GM04504 (cell line): ENCODE results near the gene BANK1.
A peak's percentile ranks its signal among the peaks of the same experiment; 100 is the strongest.

Experiments
- DNase-seq: peaks from one replicate; pipeline ENCODE4 v3.0.0-alpha.2; 2012; ENCODE audit warnings: low read depth

The BANK1 gene

DNA sequence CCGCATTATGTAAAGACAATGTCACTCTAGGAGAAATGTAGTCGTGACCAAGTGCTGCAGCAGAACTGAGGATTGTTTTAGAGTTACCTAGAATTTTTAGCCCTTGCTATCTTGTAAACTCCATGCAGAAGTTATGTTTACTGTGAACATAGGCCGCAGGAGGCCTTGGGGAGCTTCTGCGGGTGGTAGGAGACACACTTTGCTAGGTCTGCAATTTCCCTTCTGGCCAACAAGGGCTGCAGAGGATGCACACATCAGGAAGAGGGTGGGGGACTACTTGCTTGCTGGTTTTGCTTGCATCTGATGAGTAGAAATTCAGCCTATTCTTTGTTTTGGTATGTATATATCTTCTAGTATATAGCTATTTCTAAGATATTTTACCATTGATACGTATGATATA lies 23.1 kb downstream of the BANK1 start:
- DNase-seq, result no peak

- DNase-seq, result peak; percentile 30
Measured at GRCh38 chr4:101818362-101818761, 27.8 kb downstream of the BANK1 start.

DNA sequence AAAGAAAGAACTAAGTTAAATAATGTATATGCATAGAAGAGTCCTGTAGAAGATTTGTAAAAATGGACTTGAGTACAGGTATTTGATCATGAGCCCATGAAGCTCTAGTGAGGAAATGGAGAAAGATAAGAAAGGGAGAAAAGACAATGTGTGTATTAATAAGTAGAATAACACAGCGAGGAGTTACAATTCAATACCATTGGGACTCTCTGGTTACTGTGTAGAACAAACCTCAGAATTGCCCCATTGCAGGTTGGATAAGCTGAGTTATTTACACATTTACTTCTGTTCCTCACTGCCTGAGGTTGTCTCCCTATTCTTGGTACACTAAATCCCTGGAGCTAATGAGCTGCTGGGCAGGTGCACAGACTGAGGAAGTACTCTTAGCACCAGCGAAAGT lies 33.3 kb downstream of the BANK1 start:
- DNase-seq, result no peak

DNA sequence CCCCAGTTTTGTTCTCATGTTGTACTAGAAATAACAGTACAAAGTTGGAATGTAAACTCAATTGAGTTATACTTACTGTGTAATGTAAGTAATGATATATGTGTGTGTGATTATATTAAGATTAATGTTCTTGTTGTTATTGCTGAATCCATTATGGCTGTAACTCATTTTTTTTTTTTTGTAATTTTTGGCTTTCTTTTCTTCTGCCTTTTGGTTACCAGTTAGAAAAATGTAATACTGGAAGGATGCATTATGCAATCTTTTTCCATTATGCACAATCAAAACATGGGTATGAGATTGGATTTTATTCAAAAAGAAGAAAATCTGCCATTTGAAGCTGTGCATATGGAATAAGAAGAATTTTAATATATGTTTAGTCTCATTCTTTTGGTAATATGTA lies 34.0 kb downstream of the BANK1 start:
- DNase-seq, result no peak

DNA sequence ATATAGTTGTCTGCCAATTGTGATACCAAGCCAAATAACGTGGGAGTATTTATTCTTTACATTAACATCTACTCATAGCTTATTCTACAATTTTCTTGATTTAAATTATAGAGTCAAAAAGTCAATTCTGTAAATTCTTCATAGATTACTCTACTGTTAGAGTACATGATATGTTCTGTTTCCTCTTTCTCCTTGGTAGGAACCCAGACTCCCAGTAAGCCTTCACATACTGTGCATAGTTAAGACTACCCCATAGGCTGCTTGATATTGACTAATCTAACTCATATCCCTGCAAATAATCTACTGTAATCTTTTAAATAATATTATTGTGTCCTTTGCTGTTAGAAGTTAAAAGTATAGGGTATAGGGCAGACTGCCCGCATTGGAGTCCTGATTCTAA lies 35.4 kb downstream of the BANK1 start:
- no peak for DNase-seq

DNA sequence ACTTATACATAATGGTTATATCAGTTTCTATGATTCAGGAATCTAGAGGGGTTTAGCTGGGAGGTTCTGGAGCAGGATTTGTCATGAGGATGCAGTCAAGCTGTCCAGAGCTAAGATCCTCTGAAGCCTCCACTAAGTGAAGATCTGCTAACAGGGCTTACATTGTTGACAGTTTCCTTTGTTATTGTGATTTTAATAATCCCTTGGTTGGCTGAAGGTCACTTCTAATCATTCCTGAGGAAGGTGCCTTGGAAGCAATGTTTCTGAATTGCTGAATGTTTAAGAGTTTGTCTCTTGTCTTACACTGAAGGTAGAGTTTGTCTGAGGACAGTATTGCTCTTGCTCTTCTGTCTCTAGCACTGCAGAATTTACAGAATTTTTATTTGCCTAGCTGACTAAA lies 41.3 kb downstream of the BANK1 start:
- no peak for DNase-seq

DNA sequence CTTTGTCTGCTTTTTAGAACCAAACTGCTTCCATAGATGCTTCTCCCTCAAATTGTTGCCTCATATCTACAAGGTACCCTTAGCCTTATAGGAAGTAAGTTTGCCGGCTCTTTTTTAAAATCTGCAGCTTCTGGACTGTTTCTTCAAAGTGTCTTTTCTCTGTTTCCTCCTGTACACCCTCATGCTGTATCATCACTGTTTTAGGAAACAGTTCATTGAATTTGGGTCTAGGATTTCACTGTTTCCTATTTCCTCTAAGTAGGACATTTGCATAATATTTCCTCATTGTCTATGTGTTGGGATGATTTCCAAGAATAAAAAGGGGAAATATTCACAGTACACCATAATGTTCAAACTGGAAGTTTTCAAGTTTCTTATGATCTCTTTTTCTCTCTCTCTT lies 43.0 kb downstream of the BANK1 start:
- DNase-seq, result no peak

- DNase-seq, result peak; percentile 21
Measured at GRCh38 chr4:101835121-101835904, 44.8 kb downstream of the BANK1 start.

GRCh38 chr4:101843054-101843453 lies 52.5 kb downstream of the BANK1 start:
- no peak for DNase-seq

DNA sequence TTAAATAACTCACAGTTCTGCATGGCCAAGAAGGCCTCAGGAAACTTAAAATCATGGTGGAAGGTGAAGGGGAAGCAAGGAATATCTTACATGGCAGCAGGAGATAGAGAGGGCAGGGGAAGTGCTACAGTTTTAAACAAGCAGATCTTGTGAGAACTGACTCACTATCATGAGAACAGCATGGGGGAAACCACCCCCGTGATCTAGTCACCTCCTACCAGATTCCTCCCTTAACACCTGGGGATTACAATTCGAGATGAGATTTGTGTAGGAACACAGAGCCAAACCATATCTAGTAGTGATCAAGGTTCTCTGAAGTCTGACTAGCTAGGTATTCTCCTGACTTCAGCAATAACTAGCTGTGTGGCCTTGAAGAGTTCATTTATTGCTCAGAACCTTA lies 56.0 kb downstream of the BANK1 start:
- no peak for DNase-seq

DNA sequence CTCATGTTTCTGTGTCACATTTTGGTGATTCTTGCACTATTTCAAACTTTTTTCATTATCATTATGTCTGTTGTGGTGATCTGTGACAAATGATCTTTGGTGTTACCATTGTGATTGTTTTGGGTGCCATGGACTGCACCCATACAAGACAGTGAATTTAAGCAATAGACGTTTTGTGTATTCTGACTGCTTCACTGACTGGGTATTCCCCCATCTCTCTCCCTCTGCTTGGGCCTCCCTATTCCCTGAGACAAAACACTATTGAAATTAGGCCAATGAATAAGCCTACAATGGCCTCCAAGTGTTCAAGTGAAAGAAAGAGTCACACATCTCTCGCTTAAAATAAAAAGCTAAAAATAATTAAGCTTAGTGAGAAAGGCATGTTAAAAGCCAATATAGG lies 60.2 kb downstream of the BANK1 start:
- DNase-seq, result no peak

GRCh38 chr4:101851672-101852071 lies 61.1 kb downstream of the BANK1 start:
- no peak for DNase-seq

DNA sequence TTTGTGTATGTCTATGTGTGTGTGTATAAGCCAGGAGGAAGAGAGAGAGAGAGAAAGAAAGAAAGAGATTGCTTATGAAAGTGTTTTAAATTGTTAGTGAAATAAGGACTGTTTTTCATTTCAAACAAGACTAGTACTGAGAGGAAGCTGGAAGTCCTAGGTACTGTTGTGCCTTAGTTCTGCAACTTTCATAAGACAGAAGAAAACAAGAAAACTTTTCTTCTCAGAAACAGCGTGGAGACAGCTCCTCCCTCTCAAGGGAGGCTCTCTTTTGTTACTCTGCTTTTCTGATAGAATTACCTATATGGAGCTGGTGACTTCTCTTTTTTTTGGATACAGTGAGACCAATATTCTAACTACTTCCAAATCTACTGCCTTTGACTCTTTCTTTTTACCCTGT lies 62.5 kb downstream of the BANK1 start:
- no peak for DNase-seq

DNA sequence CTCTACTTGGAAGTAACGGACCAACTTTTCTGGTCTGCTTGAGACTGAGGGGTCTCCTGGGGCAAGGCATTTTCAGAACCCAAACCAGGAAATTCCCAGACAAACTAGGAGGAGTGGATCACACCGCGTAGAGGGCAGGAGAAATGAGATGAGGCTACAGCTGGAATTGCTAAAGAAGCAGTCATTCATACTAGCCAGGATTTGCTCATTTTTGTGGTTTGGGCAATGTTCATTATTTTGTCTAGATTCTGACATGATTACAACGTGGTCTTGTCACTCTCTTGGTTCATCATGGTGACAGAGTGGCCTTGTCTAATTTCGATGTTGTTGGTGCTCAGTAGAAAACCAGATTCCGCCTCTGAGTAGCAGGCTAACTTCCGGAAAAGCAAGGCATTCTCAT lies 63.2 kb downstream of the BANK1 start:
- DNase-seq, result peak; percentile 17

DNA sequence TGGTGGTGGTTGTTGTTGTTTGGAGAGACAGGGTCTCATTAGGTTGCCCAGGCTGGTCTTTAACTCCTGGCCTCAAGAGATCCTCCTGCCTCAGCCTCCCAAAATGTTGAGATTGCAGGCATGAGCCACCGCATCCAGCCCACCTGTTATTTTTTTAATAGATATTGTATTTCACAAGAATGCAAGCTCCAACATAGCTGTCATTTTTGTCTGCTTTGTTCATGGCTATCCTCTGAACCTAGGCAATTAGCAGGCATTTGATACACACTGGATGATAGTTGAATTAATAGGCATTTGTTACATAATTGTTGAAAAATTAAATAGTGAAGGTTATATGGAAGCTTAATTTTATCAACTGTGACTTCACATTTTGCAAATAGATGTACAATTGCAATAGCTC lies 64.7 kb downstream of the BANK1 start:
- DNase-seq, result no peak

DNA sequence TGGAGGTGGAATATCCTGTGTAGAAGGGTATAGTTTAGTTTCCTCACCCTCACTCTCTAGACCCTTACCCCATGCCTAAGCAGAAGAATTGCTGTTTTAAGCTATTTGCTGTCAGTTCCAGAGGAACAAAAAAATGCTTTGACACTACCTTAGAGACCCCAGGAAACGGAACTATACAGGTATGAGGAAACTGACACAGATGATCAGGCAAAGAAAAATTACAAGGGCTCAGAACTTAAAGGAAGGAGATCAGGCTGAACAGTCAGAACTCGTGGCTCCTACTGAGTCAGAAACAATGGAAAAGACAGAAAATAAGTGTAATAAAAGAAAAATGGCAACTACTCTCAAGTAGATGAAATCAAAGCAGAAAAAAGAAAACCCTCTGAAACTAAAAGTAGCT lies 65.6 kb downstream of the BANK1 start:
- DNase-seq, result no peak

DNA sequence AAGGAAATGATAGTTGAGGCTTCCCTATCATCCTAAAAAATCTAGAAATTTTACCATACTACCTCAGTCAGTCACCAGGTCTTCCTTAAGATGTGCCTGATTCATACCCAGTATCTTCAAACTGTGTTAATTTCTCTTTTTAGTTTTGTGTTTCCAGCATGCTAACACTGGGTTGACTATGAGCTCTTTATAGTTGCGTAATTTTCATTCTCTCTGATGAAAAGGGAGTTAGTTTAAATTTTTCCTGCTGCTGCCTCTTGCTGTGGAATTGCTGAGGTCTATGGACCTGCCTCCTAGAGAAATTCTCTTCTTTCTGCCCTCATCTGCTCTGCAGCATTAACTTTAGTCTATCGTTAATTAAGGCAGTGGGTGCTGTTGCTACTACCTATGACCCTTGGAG lies 66.6 kb downstream of the BANK1 start:
- DNase-seq, result no peak

DNA sequence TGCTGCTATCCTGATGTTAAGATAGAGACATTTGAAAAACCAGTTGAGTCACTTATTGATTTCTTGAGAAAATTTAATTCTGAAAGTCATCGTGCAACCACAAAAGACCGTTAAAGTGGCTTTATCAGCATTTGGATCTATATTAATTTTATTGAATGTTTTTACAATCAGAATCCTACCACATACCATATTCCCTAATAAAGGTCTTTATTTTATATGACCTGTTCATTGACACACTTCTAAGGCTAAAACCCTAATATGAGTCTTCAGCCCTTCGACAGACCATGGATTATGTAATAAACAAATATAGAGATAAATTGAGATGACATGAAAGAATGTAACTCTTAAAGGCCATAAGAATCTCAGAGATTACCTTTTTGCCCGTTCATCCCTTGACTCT lies 68.1 kb downstream of the BANK1 start:
- DNase-seq, result no peak

DNA sequence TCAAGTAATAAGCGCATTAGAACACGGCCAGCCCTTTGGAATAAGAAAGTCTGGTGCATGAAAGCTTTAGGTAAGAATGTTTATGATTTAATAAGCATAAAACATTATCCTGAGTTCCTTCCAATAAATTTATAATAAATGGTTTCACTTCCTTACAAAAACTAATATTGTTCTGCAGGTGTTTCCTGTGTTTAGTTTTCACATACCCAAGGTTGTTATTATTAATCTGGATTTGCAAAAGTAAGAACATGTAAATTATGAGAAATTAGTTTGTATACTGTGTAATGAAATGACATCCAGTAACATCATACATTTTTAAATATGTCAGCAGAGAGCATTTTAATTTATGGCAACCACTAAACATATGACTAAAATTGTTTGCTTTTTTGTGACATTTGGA lies 72.1 kb downstream of the BANK1 start:
- DNase-seq, result no peak

GRCh38 chr4:101864660-101865059 lies 74.1 kb downstream of the BANK1 start:
- no peak for DNase-seq

DNA sequence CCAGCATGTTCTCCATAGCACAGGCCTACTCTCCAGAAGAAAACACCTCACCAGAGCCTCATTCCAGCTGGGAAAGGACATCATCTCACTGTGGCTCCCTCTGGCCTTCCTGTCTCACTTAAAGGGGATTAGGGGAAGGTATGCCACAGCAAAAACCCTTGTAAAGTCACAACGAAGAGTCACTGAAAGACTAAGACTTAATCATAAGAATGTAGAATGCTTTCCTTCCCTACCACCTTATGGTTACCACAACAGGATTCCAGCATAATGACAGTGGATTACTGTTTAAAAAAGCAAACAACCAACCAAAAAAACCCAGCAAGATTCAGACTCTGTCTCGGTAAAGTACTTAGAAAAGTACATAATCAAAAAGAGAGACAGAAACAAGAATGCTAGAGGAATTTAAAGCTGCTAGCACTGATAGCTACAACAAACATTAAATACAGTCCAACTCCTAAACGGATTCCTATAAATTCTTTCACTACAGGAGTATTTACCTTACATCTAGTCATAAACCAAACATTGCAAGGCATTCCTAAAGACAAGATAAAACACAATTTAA lies 75.1 kb downstream of the BANK1 start:
- peak; percentile 11 for DNase-seq

DNA sequence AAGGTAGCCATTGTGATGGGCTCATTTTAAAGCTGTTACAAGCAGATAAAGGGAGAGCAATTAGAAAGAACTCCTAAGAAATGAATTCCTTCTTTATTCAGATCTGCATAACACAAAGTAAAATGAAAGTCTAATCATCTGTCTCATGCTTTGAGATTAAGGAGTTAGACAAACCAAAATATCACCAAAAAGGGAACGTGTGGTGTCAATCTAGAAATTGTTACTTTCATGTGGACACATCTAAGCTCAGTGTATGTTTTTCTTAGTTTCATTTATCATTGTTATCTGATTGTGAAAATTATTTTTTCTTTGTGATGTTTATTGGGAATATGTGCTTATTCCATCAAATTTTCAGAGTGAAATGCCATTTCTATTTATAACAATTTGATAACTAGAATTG lies 80.3 kb downstream of the BANK1 start:
- DNase-seq, result no peak

GRCh38 chr4:101871962-101872676 lies 81.6 kb downstream of the BANK1 start:
- DNase-seq, result no peak

DNA sequence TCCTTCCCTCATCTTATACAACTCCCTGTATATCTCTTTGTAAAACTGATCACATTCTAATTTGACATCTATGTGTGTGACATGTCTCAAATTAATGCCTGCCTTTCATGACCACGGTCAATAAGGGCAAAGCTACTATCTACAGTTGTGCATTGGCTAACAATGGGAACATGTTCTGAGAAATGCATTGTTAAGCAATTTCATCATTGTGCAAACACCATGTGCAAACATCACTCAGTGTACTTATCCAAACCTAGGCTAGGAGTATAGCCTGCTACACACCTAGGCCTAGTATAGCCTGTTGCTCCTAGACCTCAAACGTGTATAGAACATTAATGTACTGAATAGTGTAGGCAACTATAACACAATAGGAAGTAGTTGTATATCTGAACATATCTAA lies 95.0 kb downstream of the BANK1 start:
- DNase-seq, result no peak
